Choroid plexus epithelial cell (primary cell): ENCODE data around the gene TRDMT1.

Experiments
- DNase-seq: peaks from one replicate; pipeline ENCODE4 v3.0.0-alpha.2; 2010; ENCODE audit warnings: low read depth
- H3K4me3 ChIP-seq: 2 replicates; pipeline ENCODE4 v1.5.1; 2011; ENCODE audit warnings: low read depth, mild to moderate bottlenecking, control low read depth, low read length, moderate library complexity
- CTCF ChIP-seq: conservative IDR thresholded peaks from 2 replicates; pipeline ENCODE4 v1.5.1; 2011; ENCODE audit warnings: low read depth, mild to moderate bottlenecking, control low read depth, inconsistent platforms, low read length, moderate library complexity

Gene TRDMT1

GRCh38 chr10:17141504-17142229, 59.8 kb downstream of the TRDMT1 start:
- no peak overlapping the region for H3K4me3 ChIP-seq
- TF ChIP-seq CTCF = no peak
- DNase-seq = no peak

DNA sequence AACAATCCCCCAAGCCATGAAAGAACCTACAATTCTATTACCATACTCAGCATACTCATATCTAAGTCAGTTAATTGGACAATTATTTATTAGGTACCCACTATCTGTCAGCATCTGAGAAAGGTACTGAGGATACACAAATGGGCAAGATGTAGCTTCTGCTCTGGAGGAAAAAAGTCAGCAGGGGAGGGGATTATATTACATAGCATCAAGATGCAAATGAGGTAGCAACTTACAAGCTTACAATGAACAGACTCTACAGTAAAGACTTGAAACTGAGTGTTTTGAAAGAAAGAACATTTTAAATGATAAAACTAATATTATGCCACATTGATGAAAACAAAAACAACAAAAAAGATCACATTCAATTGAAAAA, 61.1 kb downstream of the TRDMT1 start:
- no peak overlapping the region for H3K4me3 ChIP-seq
- no peak for DNase-seq
- TF ChIP-seq CTCF = no peak

DNA sequence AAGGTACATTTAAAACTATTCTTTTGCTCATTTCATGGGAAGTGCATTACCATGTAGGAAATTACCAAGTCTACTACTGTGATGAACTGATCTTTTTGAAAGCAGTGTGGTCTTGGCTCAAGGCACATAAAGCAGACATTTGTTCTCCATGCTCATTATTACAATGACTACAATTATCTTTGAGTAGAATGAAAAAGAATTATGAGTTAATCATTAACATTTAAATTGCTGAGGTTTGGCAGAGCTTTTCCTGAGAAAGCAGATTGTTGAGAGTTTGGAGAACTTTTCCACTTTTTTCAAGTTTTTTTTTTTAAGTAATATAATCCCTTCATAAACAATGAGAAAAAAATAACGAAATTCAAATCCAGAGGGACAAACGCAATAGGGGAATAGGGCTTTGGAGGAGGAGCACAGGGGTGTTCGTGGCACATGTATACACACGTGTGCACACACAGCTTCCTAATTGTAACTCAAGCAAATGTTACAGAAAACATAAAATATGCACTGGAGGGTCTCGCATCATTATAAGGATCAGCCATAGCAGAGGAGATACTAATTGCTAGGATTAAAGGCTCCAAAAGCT, 62.9 kb downstream of the TRDMT1 start:
- no peak overlapping the region for H3K4me3 ChIP-seq
- no peak for TF ChIP-seq CTCF

GRCh38 chr10:17134737-17135260, 66.7 kb downstream of the TRDMT1 start:
- no peak overlapping the region for H3K4me3 ChIP-seq
- TF ChIP-seq CTCF = no peak
- DNase-seq = peak; percentile 23

More for the DNA sequence above, 62.9 kb downstream of the TRDMT1 start:
- no peak for DNase-seq

DNA sequence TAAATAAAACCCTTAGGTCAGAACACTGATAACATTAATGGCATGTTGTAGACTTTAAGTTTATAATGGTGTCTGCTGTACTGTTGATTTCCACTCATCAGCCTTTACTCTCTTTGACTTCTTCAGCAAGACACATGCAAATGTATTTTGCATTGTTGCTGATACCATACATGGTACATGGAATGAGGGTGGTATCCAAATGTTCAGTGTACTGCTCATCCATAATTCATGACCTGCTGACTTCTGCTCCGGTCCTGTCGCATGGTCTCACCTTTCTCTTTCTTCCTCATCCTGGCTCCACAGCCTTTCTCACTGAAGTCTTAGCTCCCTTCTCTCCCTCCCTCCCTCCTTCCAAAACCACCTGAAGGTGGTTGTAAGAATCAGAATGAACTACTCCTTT, 67.2 kb downstream of the TRDMT1 start:
- no peak for TF ChIP-seq CTCF
- no peak overlapping the region for H3K4me3 ChIP-seq
- no peak for DNase-seq

DNA sequence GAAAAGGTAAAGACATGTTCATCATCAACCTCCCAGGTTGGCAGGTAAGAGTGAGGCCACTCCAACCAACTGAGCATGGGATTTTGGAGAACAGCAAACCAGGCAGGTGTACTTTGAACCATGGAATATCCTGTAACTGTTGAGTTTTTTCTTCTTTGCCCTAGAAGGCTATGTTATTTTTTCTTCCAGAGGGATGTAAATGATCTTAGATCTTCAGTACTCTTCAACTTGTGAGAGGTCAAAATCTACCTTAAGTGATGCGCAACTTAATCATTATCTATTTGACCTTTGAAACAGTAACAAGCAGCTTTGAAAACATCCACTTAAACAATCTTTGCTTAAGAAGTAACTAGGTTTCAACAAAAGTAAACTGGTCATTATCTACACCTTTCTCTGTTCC, 71.7 kb downstream of the TRDMT1 start, which contains the start of gene CUBN:
TSS of gene CUBN (minus strand) at position 71 of the 400 bp plus-strand sequence. CDS start at position 25, 46 bp downstream.
- no peak within 1 kb of the TSS for H3K4me3 ChIP-seq
- TF ChIP-seq CTCF = no peak
- DNase-seq = no peak
